ENCODE data around the gene SLC38A10. TPM values are rescaled to one million over a fixed set of nuclear protein-coding genes. Genes with fewer than 3 reads are reported as not detected.

SLC38A10 gene
- total RNA-seq, 1 donor from 2014 or later, result 261 TPM

DNA sequence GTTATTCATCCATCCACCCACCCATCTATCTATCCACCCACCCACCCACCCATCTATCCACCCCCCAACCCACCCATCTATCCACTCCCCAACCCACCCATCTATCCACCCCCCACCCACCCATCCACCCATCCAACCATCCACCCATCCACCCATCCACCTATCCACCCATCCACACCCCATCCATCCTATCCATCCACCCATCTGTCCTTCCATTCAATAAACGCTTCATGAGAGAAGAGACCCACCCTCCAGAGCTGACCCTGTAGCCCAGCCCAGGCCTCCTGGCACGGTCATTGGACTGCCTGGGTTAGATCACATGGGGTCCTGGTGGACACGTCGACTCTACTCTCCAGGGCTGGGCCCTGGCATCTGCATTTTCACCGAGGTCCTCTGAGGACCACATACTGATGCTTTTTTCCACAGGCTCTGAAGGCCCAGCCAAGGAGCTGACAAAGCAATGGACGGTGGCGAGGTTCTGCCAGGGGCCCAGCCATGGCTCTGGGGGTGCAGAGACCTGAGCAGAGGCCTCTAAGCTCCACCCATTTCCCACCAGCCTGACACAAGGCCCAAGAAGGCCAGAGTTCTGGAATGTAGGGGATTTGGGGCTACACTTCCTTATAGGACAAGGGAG lies 41.3 kb upstream of the SLC38A10 start:
- H3K36me3 ChIP-seq, result no peaks in the 10 kb centered on the region
- no peaks in the 10 kb centered on the region for H3K27me3 ChIP-seq
- H3K4me3 ChIP-seq, result no peak overlapping the region
- peaks cover 4 to 19% of the 10 kb centered on the region in 2 donors for H3K4me1 ChIP-seq
- intact Hi-C loops (cut with DNase I), result no loop called here
- no peak for DNase-seq (ENCODE audit: low spot score in 2 of 2)
- TF ChIP-seq, protein P1, sequence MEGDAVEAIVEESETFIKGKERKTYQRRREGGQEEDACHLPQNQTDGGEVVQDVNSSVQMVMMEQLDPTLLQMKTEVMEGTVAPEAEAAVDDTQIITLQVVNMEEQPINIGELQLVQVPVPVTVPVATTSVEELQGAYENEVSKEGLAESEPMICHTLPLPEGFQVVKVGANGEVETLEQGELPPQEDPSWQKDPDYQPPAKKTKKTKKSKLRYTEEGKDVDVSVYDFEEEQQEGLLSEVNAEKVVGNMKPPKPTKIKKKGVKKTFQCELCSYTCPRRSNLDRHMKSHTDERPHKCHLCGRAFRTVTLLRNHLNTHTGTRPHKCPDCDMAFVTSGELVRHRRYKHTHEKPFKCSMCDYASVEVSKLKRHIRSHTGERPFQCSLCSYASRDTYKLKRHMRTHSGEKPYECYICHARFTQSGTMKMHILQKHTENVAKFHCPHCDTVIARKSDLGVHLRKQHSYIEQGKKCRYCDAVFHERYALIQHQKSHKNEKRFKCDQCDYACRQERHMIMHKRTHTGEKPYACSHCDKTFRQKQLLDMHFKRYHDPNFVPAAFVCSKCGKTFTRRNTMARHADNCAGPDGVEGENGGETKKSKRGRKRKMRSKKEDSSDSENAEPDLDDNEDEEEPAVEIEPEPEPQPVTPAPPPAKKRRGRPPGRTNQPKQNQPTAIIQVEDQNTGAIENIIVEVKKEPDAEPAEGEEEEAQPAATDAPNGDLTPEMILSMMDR (IDR thresholded peaks at IDR 0.05), result no peak
- no peaks in the 10 kb centered on the region for H3K9me3 ChIP-seq
- H3K27ac ChIP-seq, result no peak overlapping the region

DNA sequence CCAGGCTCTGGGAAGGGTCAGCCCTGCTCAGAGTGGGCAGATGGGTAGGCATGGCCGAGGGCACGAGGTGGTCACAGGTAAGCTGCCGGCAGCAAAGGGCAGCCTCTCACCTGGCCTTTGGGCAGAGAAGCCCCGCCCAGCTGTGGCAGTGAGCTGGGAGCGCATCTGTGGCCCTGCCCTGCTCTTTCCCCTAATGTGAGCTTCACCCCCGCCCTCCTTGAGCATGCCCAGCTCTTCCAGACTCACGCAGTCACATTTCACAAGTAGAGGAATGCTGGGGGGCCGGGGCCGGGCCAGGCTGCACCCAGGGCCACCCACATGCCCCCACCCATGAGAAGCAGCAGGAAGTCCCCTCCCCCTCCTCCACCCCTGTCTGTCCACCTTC lies 40.7 kb upstream of the SLC38A10 start:
- H3K27ac ChIP-seq, result no peak overlapping the region

DNA sequence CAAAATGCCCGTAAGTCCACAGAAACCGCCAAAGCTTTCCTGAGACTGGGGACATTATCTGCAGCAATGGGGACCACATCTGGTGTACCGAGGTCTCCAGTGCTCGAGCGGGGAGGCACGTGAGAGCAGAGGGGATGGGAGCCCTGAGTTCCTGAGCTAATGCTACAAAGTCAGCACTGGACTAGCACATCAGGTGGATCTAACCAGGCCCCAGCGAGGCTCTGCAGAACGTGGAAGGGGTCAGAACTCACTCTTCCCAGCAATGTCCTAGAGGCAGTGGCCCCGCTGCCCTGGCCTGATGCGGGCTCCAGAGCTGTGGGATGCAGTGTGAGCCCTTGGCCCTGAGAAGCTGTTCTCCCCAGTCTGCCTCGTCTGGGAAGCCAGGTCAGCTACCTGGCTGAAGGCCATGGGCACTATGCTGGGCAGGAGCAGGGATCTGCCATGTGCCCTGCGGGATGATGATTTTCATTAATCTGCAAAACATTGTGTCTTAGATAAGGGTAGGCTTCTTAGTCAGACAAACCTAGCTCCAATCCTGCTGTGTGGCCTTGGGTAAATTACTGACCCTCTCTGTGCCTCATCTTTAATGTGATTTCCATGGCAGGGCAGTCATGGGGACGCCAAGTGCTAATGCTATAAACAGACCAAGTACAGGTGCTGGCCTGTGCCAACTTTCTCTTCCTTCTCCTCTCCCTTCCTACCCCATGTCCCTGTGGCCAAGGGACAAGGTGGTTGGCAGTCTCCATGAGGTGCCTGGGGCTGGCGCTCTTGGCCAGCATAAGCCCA lies 40.1 kb upstream of the SLC38A10 start:
- no peak for DNase-seq (ENCODE audit: low spot score in 2 of 2)
- Histone ChIP-seq H3K36me3 (no peaks in the 10 kb centered on the region), H3K9me3 (no peaks in the 10 kb centered on the region), H3K27me3 (no peaks in the 10 kb centered on the region), H3K27ac (no peak overlapping the region), H3K4me3 (no peak overlapping the region), H3K4me1 (peaks cover 0 to 13% of the 10 kb centered on the region in 2 donors)
- intact Hi-C loops (cut with DNase I), result no loop called here
- TF ChIP-seq, protein P1 (IDR thresholded peaks at IDR 0.05), result no peak

More for the DNA sequence above, 40.7 kb upstream of the SLC38A10 start:
- intact Hi-C loops (cut with DNase I), result no loop called here
- no peak for DNase-seq (ENCODE audit: low spot score in 2 of 2)
- Histone ChIP-seq H3K4me3 (no peak overlapping the region), H3K27me3 (no peaks in the 10 kb centered on the region), H3K9me3 (no peaks in the 10 kb centered on the region), H3K36me3 (no peaks in the 10 kb centered on the region), H3K4me1 (peaks cover 3 to 16% of the 10 kb centered on the region in 2 donors)
- TF ChIP-seq, protein P1 (IDR thresholded peaks at IDR 0.05), result no peak

DNA sequence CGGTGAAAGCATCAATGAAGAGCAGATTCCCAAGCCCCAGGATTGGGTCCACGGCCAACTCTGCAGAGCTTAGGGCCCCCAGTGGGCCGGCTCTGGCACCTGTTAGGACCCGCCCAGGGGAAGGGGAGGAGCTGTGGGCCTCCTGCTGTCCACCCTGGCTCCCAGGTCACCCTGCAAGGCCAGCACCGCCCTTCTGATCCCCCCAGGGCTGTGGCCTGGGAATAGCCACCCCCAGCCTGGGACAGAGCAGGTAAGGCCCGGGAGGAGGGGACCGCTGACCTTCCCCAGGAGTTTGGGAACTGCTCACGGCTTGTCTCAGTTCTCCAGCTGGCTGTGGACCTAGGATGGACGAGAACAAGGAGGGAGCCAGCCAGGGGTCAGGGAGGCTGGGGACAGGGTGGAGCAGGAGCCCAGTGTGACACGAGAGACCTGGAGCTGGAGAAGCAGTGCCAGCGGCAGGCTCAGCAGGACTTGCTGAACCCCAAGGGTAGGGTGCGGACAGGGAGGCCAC lies 39.3 kb upstream of the SLC38A10 start:
- H3K9me3 ChIP-seq, result no peaks in the 10 kb centered on the region
- no peak overlapping the region for H3K4me3 ChIP-seq
- H3K4me1 ChIP-seq, result peaks cover 0 to 14% of the 10 kb centered on the region in 2 donors
- H3K27me3 ChIP-seq, result no peaks in the 10 kb centered on the region
- H3K36me3 ChIP-seq, result no peaks in the 10 kb centered on the region
- intact Hi-C loops (cut with DNase I), result no loop called here
- TF ChIP-seq, protein P1 (IDR thresholded peaks at IDR 0.05), result no peak
- no peak for DNase-seq (ENCODE audit: low spot score in 2 of 2)
- no peak overlapping the region for H3K27ac ChIP-seq

DNA sequence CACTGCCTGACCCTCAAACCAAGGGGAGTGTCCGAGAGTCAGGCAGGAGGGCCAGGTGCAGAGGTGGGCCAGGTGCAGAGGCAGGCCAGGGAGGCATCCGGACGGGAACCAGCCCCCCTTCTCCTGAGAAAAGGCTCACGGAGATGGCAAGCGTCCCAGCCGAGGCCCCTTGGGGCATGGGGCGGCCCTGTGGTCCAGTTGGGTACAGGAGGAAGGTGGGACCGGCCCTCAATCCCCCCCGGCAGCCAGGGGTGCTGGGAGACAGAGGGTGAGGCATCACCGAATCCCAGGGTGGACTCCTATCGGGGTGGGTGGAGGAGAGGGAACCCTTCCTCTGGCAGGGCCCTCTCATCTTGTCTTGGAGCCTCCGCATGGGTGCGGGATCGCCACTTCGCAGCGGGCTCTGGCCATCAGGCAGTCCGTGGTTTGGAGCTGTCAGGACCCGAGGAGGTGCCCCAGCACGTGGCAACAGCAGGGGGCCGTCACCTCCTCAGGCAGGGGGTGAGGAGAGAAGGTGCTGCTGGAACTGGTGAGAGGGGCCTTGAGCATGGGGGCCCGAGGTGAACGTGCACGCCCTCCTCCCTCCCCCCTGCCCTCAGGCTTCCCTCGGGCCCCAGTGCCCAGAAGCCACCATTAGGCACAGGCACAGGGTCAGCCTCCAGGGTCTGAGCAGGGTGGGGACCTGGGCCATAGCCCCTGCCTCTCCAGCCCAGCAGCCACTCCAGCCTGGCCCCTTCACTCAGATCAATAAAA lies 38.7 kb upstream of the SLC38A10 start:
- Histone ChIP-seq H3K36me3 (no peaks in the 10 kb centered on the region), H3K4me1 (peaks cover 0 to 11% of the 10 kb centered on the region in 2 donors), H3K27ac (no peak overlapping the region), H3K9me3 (no peaks in the 10 kb centered on the region), H3K4me3 (no peak overlapping the region), H3K27me3 (no peaks in the 10 kb centered on the region)
- intact Hi-C loops (cut with DNase I), result no loop called here
- DNase-seq (ENCODE audit: low spot score in 2 of 2), result no peak
- TF ChIP-seq, protein P1 (IDR thresholded peaks at IDR 0.05), result no peak

All from ascending aorta (tissue), 2 donors.